Measurements from ENCODE around the gene PLA2G2F.

DNA sequence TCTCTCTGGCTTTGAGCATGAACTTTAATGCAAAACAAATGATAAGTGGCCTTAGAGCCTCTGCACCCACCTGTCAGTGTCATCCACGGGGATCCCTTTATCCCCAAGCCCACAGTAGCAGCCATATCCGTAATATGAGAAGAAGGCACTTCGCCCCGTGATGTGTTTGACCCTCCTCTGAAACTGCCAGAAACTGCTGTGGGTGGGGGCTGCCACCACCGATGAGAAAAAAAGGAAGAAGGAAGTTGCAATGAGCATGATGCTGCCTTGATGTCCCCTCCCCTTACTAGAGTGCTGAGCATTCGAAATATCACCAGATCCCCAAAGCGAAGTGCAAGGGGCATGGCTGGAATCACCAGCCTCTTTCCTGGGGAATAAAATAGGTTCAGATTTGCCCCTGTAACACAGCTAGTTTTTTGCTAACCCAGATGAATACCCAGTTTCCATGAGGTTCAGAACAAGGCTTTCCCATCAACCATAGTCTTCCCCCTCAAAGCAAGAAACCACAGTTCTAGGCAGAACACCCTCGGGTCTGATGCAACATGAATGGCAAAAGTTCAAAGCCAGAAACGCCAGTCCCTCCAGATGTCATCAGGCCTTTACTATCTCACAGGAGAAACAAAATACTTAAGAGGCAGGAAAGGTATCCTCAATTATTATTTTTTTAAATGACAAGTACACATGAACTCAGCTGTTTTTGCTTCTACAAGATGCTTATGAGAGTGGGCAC lies 36.0 kb downstream of the PLA2G2F start:
- no peak for TF ChIP-seq POLR2A (IDR thresholded peaks at IDR 0.05)
- TF ChIP-seq, protein P1, sequence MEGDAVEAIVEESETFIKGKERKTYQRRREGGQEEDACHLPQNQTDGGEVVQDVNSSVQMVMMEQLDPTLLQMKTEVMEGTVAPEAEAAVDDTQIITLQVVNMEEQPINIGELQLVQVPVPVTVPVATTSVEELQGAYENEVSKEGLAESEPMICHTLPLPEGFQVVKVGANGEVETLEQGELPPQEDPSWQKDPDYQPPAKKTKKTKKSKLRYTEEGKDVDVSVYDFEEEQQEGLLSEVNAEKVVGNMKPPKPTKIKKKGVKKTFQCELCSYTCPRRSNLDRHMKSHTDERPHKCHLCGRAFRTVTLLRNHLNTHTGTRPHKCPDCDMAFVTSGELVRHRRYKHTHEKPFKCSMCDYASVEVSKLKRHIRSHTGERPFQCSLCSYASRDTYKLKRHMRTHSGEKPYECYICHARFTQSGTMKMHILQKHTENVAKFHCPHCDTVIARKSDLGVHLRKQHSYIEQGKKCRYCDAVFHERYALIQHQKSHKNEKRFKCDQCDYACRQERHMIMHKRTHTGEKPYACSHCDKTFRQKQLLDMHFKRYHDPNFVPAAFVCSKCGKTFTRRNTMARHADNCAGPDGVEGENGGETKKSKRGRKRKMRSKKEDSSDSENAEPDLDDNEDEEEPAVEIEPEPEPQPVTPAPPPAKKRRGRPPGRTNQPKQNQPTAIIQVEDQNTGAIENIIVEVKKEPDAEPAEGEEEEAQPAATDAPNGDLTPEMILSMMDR (IDR thresholded peaks at IDR 0.05) = no peak
- TF ChIP-seq POLR2AphosphoS5 (IDR thresholded peaks at IDR 0.05) = no peak
- TF ChIP-seq EP300 (IDR thresholded peaks at IDR 0.05; ENCODE audit: low read depth) = no peak

All from transverse colon (tissue), 4 donors.